NT2/D1 (cell line): ENCODE results near the gene ORM1.

Experiments
- SUZ12 ChIP-seq: IDR thresholded peaks from 2 replicates; pipeline ENCODE4 v1.6.1; 2011; ENCODE audit not compliant: insufficient read length, insufficient read depth; ENCODE audit errors: extremely low read depth
- YY1 ChIP-seq: IDR thresholded peaks from 2 replicates; pipeline ENCODE4 v1.6.1; 2011; ENCODE audit not compliant: insufficient read length, insufficient read depth
- ZNF274 ChIP-seq: IDR thresholded peaks from 2 replicates; pipeline ENCODE4 v1.6.1; 2011; ENCODE audit warnings: mild to moderate bottlenecking, low read depth, low read length

- TF ChIP-seq YY1 (no peak), ZNF274 (no peak), SUZ12 (no peak)
Measured at GRCh38 chr9:114314256-114314867, 8.5 kb upstream of the ORM1 start.
